DND-41 (cell line): Measurements from ENCODE around the gene IL1R2.

ENCODE experiments used
- EZH2 ChIP-seq: IDR thresholded peaks from 3 replicates; pipeline ENCODE4 v1.6.1; 2012; ENCODE audit warnings: borderline replicate concordance, low read depth, mild to moderate bottlenecking, moderate library complexity, low read length, inconsistent platforms; ENCODE audit not compliant: severe bottlenecking
- TF ChIP-seq, protein P1 (sequence below): IDR thresholded peaks from 2 replicates; pipeline ENCODE4 v1.5.1; 2012; ENCODE audit warnings: borderline replicate concordance, low read length, moderate library complexity, mild to moderate bottlenecking; ENCODE audit not compliant: poor library complexity, severe bottlenecking; ENCODE audit errors: extremely low read depth

DNA sequence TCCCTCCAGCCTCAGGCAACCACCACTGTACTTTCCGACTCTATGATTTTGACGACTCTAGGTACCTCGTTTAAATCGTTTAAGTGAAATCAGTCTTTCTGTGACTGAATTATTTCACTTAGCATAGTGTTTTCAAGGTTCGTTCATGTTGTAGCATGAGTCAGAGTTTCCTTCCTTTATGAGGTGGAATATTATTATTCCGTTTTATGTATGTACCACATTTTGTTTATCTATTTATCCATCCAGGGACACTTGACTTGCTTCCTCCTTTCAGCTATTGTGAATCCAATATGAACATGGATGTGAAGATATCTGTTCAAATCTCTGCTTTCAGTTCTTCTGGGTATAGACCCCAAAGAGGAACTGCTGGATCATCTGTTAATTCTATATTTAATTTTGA lies 19.1 kb downstream of the IL1R2 start:
- no peak for TF ChIP-seq EZH2
- TF ChIP-seq, protein P1, sequence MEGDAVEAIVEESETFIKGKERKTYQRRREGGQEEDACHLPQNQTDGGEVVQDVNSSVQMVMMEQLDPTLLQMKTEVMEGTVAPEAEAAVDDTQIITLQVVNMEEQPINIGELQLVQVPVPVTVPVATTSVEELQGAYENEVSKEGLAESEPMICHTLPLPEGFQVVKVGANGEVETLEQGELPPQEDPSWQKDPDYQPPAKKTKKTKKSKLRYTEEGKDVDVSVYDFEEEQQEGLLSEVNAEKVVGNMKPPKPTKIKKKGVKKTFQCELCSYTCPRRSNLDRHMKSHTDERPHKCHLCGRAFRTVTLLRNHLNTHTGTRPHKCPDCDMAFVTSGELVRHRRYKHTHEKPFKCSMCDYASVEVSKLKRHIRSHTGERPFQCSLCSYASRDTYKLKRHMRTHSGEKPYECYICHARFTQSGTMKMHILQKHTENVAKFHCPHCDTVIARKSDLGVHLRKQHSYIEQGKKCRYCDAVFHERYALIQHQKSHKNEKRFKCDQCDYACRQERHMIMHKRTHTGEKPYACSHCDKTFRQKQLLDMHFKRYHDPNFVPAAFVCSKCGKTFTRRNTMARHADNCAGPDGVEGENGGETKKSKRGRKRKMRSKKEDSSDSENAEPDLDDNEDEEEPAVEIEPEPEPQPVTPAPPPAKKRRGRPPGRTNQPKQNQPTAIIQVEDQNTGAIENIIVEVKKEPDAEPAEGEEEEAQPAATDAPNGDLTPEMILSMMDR: no peak
